GM19035 (cell line): Measurements from ENCODE around the gene MGAT5B.

Experiments used
- ATAC-seq: cut with Tn5 transposase; IDR thresholded peaks from one replicate; pipeline ENCODE4 v1.9.1; 2021; ENCODE audit not compliant: unreplicated experiment

MGAT5B gene

DNA sequence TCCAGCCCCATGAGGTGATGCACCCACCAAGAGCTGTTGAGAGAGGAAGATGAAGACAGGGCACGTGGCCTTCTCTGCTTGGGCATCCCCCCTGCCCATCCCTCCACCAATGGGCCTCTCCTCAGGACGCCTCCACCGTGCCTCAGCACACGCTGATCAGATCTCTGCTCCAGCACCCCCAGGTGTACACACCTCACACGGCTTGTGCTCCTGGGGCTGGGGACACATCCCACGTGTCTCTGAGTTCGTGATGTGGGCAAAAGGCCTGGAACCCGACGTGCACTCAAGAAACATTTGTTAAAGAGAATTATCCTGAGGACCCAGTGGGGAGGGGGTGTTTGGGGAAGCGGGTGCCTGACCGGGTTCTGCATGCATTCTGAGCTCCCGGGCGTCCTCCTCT is 55.3 kb downstream of the MGAT5B start:
- ATAC-seq: no peak

DNA sequence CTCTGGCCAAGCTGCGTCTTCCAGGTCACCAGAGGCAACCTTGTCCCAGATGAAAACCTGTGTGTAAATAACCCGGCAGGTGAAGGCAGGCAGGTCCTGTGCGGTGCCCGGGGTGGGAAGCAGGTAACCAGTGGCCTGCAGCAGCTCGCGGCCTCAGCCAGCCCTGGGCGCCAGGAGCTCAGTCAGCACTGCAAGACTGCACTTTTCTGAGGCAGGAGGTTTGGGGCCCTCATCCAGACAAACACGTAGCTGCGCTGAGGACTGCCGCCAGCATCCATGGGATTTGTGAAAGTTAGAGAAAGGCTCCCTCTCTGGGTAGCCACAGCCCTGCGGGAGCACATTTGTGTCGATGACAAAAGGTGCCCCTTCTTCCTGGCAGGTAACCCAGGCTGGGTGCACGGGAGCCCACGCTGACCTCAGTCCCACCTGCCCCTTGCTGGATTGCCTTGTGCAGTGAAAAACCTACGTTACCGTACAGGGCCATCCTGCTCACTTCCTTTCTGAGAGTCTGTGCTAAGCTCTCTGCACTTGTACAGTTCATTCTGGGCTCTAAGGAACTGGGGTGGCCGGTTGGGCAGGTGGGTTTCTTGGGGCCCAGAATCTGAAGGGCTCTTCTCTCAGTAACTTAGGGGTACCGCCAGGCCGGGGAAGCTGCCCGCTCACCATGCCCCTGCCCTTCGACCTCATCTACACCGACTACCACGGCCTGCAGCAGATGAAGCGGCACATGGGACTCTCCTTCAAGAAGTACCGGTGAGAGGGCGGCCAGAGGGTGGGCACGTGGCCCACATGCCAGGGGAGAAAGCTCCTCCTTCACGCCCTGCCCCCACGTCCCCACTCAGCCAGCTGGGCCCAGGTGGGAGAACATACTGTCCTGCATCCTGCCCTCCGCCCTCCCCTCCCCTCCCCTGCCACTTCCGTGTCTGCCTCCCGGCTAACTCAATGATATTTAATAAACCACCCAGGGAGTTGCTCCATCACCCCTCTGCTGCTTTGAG is 56.4 kb downstream of the MGAT5B start:
- no peak for ATAC-seq

DNA sequence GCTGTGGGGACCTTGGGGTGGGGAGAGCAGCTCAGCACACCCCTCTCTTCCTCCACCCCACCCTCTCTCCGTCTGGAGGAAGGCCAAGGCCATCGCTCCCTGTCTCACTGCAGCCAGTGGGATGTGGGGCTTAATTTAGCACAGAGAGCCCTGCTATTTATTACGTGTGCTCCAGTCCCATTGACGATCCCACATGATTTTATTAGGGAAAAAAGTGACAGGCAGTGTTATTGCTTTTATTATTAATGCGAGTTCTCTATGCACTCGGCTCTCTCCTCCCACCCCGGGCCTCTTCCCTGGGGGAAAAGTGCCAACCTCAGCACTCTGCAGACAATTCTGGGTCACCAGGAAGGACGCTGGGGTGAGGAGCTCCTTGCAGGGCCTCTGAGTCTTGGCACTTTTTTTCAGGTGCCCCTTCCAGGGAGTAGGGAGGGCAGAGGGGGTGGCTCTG is 57.3 kb downstream of the MGAT5B start:
- ATAC-seq: no peak

DNA sequence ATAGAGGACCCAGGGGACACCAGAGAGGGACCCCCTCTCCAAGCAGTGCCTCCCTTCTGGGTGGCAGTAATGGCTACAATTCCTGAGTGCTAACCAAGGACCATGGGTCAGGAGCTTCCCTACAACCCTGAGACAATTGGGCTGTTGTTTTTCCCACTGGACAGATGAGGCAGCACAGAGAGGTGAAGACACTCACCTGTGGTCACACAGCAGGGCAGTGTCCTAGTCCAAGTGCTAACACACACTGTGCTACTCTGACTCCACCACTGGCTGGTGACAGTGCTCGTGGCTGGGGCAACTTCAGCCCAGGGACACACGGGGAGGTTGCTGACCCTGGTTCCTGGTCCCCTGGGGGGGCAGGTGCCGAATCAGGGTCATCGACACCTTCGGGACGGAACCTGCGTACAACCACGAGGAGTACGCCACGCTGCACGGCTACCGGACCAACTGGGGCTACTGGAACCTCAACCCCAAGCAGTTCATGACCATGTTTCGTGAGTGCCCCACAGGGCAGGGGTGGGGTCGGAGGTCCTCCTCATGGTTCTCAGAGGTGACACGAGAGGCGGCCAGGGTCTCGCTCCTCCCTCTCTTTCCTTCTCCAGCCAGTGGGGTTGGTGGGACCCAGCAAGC is 58.1 kb downstream of the MGAT5B start:
- ATAC-seq: no peak

DNA sequence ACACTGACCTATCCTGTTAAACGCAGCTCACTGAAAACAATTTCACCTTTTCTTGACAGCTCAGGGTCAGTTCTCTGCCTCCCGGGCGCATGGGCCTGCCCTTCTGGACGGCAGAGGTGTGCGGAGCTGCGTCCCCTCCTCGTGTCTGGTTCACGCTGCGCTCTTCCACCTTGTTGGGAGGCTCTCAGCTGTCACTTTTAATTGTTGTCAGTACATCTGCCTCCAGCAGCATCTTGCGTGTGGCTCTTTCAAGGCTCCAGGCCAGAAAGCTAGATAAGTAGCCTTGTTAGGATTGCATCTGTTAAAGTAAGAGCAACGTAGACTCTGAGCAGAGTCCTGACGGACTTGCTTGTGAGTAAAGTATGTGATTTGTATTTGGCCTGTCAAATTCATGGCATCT is 59.4 kb downstream of the MGAT5B start:
- no peak for ATAC-seq

DNA sequence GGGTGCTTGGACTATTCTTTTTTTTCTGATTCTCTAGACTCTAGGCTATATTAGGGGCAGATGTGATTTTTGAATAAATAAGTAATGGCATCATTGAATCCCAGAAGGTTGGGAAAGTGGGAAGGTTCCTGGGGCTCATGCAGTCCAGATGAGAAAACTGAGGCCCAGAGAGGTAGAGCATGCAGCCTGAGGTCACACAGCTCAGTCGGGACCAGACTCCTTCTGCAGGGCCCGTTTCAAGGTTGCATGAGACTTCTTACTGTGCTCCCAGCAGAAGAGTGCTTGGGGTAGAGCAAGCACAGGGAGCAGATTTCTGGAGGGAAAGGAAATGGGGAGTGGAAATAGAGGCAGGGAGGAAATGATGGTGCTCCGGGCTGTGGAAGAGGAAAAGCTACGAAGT is 59.8 kb downstream of the MGAT5B start:
- ATAC-seq: no peak

DNA sequence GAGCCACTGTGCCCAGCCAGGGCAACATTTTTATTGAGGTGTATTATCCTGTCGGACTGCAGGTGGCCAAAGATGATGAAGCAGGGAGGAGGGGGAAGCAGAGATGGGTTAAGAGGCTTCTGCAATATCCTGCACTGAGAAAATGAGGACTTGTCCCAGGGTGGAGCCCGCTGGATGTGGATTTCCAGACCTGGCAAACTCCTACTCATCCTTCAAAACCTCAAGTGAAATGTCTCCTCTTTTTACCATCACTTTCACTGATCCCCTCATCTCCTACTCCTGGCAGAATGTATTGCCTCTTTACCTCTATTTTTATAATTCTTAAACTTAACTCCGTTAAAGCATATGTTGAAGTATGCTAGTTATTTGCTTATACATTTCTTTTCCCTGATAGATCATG is 60.9 kb downstream of the MGAT5B start:
- ATAC-seq: no peak

DNA sequence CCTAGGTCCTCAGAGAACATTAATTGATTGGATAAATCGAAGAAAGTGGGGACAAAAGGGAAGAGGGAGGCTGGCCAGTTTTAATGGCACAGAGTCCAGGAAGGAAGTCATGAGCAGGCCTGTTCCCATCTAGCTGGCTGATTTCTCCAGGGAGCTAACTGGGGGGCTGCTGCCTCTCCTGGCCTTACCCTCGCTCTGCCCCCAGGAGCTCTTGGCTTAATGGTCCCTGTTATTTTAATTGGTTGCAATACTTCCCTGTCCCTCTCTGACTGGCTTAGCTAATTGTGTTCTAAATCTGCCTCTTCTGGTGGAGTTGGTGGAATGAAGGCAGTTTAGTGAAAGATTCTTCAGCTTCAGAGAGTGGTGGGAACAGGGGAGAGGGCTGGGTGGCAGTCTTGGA is 61.4 kb downstream of the MGAT5B start:
- no peak for ATAC-seq

GRCh38 chr17:76930107-76930506 is 61.9 kb downstream of the MGAT5B start:
- no peak for ATAC-seq

- ATAC-seq: no peak
Observed at GRCh38 chr17:76932402-76933333, 64.5 kb downstream of the MGAT5B start.

DNA sequence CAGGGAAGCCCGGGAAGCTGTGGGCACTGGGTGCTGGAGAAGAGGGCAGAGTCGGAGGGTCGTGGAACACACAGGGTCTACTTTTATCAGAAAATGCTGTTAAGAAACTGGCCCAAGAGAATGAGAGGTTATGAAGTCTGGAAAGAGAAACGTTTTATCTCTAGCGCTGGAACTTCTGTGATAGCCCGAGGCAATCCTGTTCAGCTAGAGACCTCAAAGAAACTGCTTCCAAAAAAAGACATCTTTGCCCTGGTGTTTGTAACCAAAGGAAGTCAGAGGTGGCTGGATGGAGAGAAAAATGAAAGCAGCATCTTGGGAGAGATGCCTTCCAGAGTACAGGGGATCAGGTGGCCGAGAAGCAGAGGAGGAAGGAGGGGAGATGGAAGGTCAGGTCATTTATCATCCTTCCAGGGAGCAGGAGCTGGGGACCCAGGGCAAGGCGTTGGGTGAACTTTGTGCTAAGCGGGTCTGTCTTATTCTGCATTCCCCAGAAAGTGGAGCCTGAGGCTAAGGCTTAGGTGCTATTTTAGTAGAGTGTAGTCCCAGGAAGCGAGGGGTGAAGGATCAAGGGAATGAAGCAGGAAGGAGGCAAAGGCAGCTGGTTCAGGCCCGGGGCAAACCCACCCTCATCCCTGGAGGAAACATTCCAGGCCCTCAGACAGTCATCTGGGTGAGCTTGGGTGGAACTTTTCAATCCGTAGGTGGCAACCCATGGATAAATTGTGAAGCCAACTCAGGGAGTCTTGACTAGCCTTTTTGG is 66.5 kb downstream of the MGAT5B start:
- ATAC-seq: no peak

DNA sequence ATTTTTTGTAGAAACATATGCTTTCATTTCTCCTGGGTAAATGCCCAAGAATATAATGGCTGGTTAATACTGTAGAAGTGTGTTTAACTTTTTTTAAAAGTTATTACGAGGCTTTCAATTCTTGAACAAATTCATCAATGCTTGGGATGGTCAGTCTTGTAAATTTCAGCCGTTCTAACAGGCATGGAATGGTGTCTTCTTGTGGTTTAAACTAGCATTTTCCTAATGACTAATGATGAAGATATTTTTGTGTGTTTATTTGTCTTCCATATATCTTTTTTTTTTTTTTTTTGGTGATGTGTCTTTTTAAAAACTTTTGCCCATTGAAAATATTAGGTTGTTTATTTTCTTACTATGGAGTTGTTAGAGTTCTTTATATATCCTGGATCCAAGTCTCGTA is 67.1 kb downstream of the MGAT5B start:
- ATAC-seq: no peak

GRCh38 chr17:76937238-76937637 is 69.0 kb downstream of the MGAT5B start:
- ATAC-seq: no peak

DNA sequence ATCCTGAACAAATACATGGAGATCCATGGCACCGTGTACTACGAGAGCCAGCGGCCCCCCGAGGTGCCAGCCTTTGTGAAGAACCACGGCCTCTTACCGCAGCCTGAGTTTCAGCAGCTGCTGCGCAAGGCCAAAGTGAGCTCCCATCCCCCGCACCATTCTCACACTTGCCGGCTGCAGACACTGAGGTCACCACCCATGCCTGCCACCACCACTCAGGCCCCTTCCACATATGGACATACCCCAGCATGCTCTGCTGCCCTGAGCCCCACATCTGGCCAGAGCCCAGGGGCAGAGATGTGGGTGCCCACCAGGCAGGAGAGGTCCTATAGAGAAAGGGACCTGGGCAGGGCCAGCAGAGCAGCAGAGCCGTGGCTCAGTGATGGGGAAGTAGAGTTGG is 69.8 kb downstream of the MGAT5B start:
- no peak for ATAC-seq

DNA sequence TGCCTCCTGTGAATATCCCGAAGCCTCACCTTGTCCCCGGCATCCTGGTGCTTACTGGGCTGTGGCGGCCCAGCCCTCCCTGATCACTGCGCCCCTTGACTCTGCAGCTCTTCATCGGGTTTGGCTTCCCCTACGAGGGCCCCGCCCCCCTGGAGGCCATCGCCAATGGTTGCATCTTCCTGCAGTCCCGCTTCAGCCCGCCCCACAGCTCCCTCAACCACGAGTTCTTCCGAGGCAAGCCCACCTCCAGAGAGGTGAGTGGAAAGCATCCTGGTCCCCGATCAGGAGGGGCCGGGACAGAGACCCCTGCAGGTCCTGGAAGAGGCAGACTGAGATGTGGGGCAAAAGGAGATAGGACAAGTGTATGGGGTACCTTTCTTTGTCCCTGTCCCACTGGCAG is 72.1 kb downstream of the MGAT5B start:
- no peak for ATAC-seq

DNA sequence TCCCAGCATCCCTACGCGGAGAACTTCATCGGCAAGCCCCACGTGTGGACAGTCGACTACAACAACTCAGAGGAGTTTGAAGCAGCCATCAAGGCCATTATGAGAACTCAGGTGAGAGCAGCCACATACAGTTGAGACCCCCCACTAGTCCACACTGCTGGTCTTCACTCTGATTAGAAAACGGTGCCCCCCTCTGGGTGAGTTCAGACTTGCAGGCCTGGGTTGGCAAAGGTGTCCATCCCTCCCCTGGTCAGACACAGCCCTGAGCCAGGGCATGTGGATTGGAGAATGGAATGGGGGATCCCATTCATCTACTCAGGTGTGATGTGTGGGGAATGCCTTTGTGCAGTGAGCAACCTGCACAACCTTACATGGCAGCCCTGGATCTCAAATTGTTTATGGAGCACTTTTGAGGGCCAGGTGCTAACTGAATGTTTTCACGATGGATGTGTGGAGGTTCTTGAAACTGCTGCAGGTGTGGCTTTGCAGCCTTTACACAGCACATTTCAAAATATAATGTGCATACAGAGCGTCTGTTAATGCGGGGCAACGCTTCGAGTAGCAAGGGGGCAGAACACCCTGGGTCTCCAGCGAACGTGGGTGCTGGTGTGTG is 72.6 kb downstream of the MGAT5B start:
- ATAC-seq: no peak

DNA sequence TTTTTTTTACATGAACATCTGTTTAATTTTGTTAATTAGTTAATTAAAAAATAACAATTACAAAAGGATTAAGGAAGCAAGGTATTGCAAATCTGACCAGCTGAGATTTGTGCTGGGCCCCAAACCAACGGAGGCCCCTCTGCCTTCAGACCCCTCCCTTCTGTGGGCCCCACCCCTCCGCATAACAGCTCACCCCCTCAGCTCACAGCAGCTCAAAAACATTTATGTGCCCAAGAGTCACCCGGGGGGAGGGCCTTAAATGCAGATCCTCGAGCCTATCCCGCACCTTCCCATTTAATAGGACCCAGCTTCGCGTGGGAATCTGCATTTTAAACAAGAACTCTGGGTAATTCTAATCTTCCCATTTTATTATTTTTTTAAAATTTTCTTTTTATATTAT is 75.0 kb downstream of the MGAT5B start:
- ATAC-seq: no peak

DNA sequence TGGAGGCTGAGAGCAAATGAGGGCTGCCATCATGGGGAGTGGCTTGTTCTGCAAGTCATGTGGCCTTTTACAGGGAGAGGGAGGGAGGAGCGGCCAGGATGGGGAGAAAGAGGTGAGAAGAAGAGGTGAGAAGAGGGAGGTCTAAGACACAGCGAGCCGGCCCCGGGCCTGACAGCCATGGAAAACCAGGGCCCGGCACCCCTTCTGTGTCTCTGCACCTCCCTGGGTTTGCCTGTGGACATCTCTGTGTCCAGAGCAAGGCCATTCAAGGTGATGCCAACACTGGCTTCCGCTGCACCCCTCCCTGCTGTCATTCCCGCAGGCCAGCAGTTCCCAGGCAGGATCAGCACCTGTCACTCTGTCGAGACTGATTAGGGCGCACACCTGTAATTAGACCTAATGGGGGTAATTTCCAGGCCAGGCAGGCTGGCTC is 75.6 kb downstream of the MGAT5B start:
- no peak for ATAC-seq

- no peak for ATAC-seq
Observed at GRCh38 chr17:76944477-76944876, 76.3 kb downstream of the MGAT5B start.
